A549 (cell line): Measurements from ENCODE around the gene SDC4. TPM values are rescaled to one million over a fixed set of nuclear protein-coding genes. Genes with fewer than 3 reads are reported as not detected.

ENCODE experiments used
- ATAC-seq, 2 experiments: fragments of 200-7000 bp in 1 of 2; fragments of >200 bp in 1 of 2; cut with Nextera tagmentation in 1 of 2; cut with Tn5 transposase in 1 of 2; 3 replicates each; pipeline versions ENCODE4 v1.8.0 to v1.9.1; 2018 to 2020; ENCODE audit warnings: mild to moderate bottlenecking in 1 of 2, moderate library complexity in 1 of 2
- CTCF ChIA-PET: fragments of 300-600 bp; sonication (Branson Sonifier 250); formaldehyde crosslinking; extraction: SDS; loops from one replicate; lab custom pipeline; 2021; ENCODE audit warnings: antibody characterized with exemption, inconsistent platforms; lab: Yijun Ruan, JAX
- POLR2A ChIA-PET: fragments of 350-600 bp; formaldehyde crosslinking; extraction: SDS; loops from one replicate; lab custom pipeline; 2021; ENCODE audit warnings: antibody characterized with exemption, inconsistent platforms; lab: Yijun Ruan, JAX
- DNase-seq, 2 experiments: peaks; one replicate each; pipeline versions ENCODE4 v3.0.0 to v3.0.0-alpha.2; 2011 to 2016; ENCODE audit warnings: low read depth in 1 of 2, low spot score in 1 of 2
- FAIRE-seq: peaks from 2 replicates; lab custom pipeline; 2011; peaks lifted over from hg19 to GRCh38; lab: Jason Lieb, UNC
- H3K27ac ChIP-seq, 2 experiments: fragments of >200 bp; sonication (Bioruptor Twin); formaldehyde crosslinking; 3 replicates each; pipeline ENCODE4 v1.5.1; 2016 to 2017
- H3K4me1 ChIP-seq: fragments of >200 bp; sonication (Bioruptor Twin); formaldehyde crosslinking; 3 replicates; pipeline ENCODE4 v1.6.1; 2016
- H3K4me2 ChIP-seq: fragments of >200 bp; sonication (Bioruptor Twin); formaldehyde crosslinking; 3 replicates; pipeline ENCODE4 v1.6.1; 2016
- H3K4me3 ChIP-seq: fragments of >200 bp; sonication (Bioruptor Twin); formaldehyde crosslinking; 3 replicates; pipeline ENCODE4 v1.5.1; 2016
- H3K9me3 ChIP-seq: fragments of >200 bp; sonication (Bioruptor Twin); formaldehyde crosslinking; 3 replicates; pipeline ENCODE4 v1.6.1; 2016
- BHLHE40 ChIP-seq: IDR thresholded peaks from 2 replicates; pipeline ENCODE4 v1.6.1; 2012; ENCODE audit warnings: low read depth, low read length, inconsistent platforms
- CBX2 ChIP-seq: fragments of 200-600 bp; sonication (generic); IDR thresholded peaks from 2 replicates; pipeline ENCODE4 v1.6.1; 2016; ENCODE audit warnings: low read depth, mild to moderate bottlenecking, borderline replicate concordance
- EHMT2 ChIP-seq: fragments of 200-600 bp; sonication (generic); IDR thresholded peaks from 2 replicates; pipeline ENCODE4 v1.6.1; 2016; ENCODE audit warnings: antibody characterized with exemption, low read depth, mild to moderate bottlenecking, moderate library complexity
- FOSL2 ChIP-seq, 2 experiments: fragments of 450-650 bp in 1 of 2; fragments of >200 bp in 1 of 2; sonication (Bioruptor Twin) in 1 of 2; formaldehyde crosslinking; IDR thresholded peaks; 2 replicates each; pipeline versions ENCODE4 v1.5.0 to v1.6.1; 2016 to 2020; ENCODE audit warnings: mild to moderate bottlenecking in 1 of 2, moderate library complexity in 1 of 2
- HOXB13 ChIP-seq: fragments of 250-450 bp; sonication (Bioruptor Pico); IDR thresholded peaks from 2 replicates; pipeline ENCODE4 v1.5.0; 2020; ENCODE audit warnings: low read depth, mild to moderate bottlenecking, moderate library complexity
- JUN ChIP-seq, 2 experiments: fragments of >200 bp; sonication (Bioruptor Twin); formaldehyde crosslinking; IDR thresholded peaks; 2 replicates in 1 of 2; 3 replicates in 1 of 2; pipeline ENCODE4 v1.6.1; 2016 to 2017
- JUNB ChIP-seq: fragments of >200 bp; sonication (Bioruptor Twin); formaldehyde crosslinking; IDR thresholded peaks from 2 replicates; pipeline ENCODE4 v1.6.1; 2016
- KDM1A ChIP-seq: fragments of 200-600 bp; sonication (generic); IDR thresholded peaks from 2 replicates; pipeline ENCODE4 v1.6.1; 2016; ENCODE audit warnings: low read depth, mild to moderate bottlenecking
- MAFK ChIP-seq: fragments of 450-650 bp; IDR thresholded peaks from 2 replicates; pipeline ENCODE4 v1.6.1; 2014; ENCODE audit not compliant: partially characterized antibody
- NPAS2 ChIP-seq: fragments of 250-450 bp; sonication (Bioruptor Pico); IDR thresholded peaks from 2 replicates; pipeline ENCODE4 v1.8.0; 2022; ENCODE audit warnings: mild to moderate bottlenecking, moderate library complexity, borderline replicate concordance
- REST ChIP-seq: fragments of 200-600 bp; sonication (generic); IDR thresholded peaks from 2 replicates; pipeline ENCODE4 v1.6.1; 2016; ENCODE audit warnings: antibody characterized with exemption, mild to moderate bottlenecking, moderate library complexity
- RNF2 ChIP-seq: fragments of 200-600 bp; sonication (generic); IDR thresholded peaks from 2 replicates; pipeline ENCODE4 v1.6.1; 2016; ENCODE audit warnings: low read depth, mild to moderate bottlenecking, antibody characterized with exemption, moderate library complexity, borderline replicate concordance
- SMC3 ChIP-seq: fragments of >200 bp; sonication (Bioruptor Twin); formaldehyde crosslinking; IDR thresholded peaks from 3 replicates; pipeline ENCODE4 v1.6.1; 2018; ENCODE audit warnings: inconsistent platforms
- SREBF2 ChIP-seq: fragments of 450-650 bp; IDR thresholded peaks from 2 replicates; pipeline ENCODE4 v1.6.1; 2014; ENCODE audit warnings: mild to moderate bottlenecking, moderate library complexity
- TP53 ChIP-seq: fragments of 250-450 bp; sonication (Bioruptor Pico); IDR thresholded peaks from 2 replicates; pipeline ENCODE4 v1.5.0; 2021; ENCODE audit warnings: mild to moderate bottlenecking, moderate library complexity
- WGBS: methylation state at CpG from one replicate; pipeline ENCODE4 v1.1.6; 2017; ENCODE audit errors: missing lambda C conversion rate; 5-methylcytosine and 5-hydroxymethylcytosine counted together
- polyA plus RNA-seq, 4 experiments: library from polyadenylated mRNA; depleted of rRNA in 3 of 4; stranded (reverse); fragments of >200 nt; fragmentation: RNase III in 1 of 4; extraction: RNeasy Plus Mini Kit Qiagen cat#74134 plus additional on column Dnase treatment in 1 of 4; gene quantifications; 2 replicates in 3 of 4; 3 replicates in 1 of 4; pipeline ENCODE4 v1.2.3, GENCODE V29; 2011 to 2017

Gene SDC4
- polyA plus RNA-seq, 2 of the 4 experiments (the other 2 are of a cell fraction) = 27.4 to 35.6 TPM

DNA sequence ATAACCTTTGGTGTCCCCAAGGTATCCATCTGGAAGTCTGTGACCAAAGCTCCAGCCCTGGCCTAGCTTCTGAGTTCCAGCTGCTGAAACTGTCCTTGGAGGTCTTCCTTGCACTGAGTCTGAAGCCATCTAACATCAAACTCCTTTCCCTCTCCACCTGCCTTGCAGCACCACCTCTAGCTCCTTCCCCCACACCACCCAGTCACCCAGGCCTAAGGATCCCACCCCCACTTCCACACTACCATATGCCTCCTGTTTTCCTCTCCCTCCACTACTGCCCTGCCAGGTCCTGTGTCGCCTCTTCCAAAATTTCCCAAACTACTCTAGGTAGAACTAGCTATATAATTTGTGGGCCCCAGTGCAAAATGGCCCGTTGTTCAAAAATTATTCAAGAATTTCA, 29.3 kb downstream of the SDC4 start:
- no peak for TF ChIP-seq EHMT2
- ATAC-seq = no peak
- Histone ChIP-seq H3K4me3 (no peak overlapping the region), H3K4me2 (no peak overlapping the region; the same call in 2 of the 3 replicates), H3K4me1 (no peaks in the 10 kb centered on the region; the same call in 2 of the 3 replicates), H3K9me3 (no peaks in the 10 kb centered on the region), H3K27ac (no peak overlapping the region)
- POLR2A ChIA-PET = interaction anchor here (0.9 kb wide), 1 partner anchor 44 kb away, joined by 3 read pairs; the partner anchor contains the start of gene SYS1
- WGBS = 65% methylated on average over 2 of the region's 2 CpGs
- FAIRE-seq = no peak
- CTCF ChIA-PET = interaction anchor here (0.6 to 10.0 kb wide), 54 partner anchors 10 to 644 kb away, joined by 3 to 135 read pairs (median 5); partner anchors contain the start of genes MATN4, PIGT, RBPJL and SDC4
- DNase-seq = no peak

- FAIRE-seq (no peak), DNase-seq (no peak), ATAC-seq (no peak)
- no peak for TF ChIP-seq SMC3
- TF ChIP-seq EHMT2 = no peak
- no peak for TF ChIP-seq RNF2
- TF ChIP-seq JUN (IDR thresholded peaks at IDR 0.05) = no peak
- no peak for TF ChIP-seq JUNB
- TF ChIP-seq KDM1A = no peak
- Histone ChIP-seq H3K4me2 (no peak overlapping the region), H3K4me1 (no peaks in the 10 kb centered on the region; the same call in 2 of the 3 replicates), H3K4me3 (no peak overlapping the region), H3K27ac (no peak overlapping the region), H3K9me3 (no peaks in the 10 kb centered on the region)
- ChIA-PET POLR2A (interaction anchor here (0.9 kb wide), 1 partner anchor 44 kb away, joined by 3 read pairs; the partner anchor contains the start of gene SYS1), CTCF (interaction anchor here (0.5 to 10.0 kb wide), 48 partner anchors 10 to 1286 kb away, joined by 3 to 135 read pairs (median 5); partner anchors contain the start of genes MATN4, PIGT, RBPJL and SDC4)
- WGBS = 70% methylated on average over 7 of the region's 7 CpGs
These were observed 29.8 kb downstream of the SDC4 start for GRCh38 chr20:45318386-45318939.

GRCh38 chr20:45317826-45318225, 30.4 kb downstream of the SDC4 start:
- WGBS = 28% methylated on average over 3 of the region's 3 CpGs
- CTCF ChIA-PET = interaction anchor here (0.5 to 10.0 kb wide), 17 partner anchors 11 to 1286 kb away, joined by 3 to 135 read pairs (median 19); partner anchors contain the start of genes SDC4 and SYS1
- no peak for FAIRE-seq
- DNase-seq = no peak
- Histone ChIP-seq H3K9me3 (no peaks in the 10 kb centered on the region), H3K4me3 (no peak overlapping the region), H3K4me2 (no peak overlapping the region), H3K4me1 (no peaks in the 10 kb centered on the region; the same call in 2 of the 3 replicates), H3K27ac (no peak overlapping the region)
- no peak for ATAC-seq
- TF ChIP-seq CBX2 (no peak), TP53 (no peak), BHLHE40 (no peak), NPAS2 (CRISPR knock-in tag) (no peak), FOSL2 (IDR thresholded peaks at IDR 0.05) (no peak), FOSL2 (CRISPR knock-in tag; IDR thresholded peaks at IDR 0.05) (no peak), SREBF2 (no peak), HOXB13 (CRISPR knock-in tag) (no peak), REST (no peak), MAFK (no peak), EHMT2 (no peak)
- POLR2A ChIA-PET = no interaction called here
